Measurements from ENCODE around the gene MRPL39. TPM values are rescaled to one million over a fixed set of nuclear protein-coding genes. Genes with fewer than 3 reads are reported as not detected.

The MRPL39 gene
- total RNA-seq, 1 experiment from 2014 or later = 21.2 TPM

DNA sequence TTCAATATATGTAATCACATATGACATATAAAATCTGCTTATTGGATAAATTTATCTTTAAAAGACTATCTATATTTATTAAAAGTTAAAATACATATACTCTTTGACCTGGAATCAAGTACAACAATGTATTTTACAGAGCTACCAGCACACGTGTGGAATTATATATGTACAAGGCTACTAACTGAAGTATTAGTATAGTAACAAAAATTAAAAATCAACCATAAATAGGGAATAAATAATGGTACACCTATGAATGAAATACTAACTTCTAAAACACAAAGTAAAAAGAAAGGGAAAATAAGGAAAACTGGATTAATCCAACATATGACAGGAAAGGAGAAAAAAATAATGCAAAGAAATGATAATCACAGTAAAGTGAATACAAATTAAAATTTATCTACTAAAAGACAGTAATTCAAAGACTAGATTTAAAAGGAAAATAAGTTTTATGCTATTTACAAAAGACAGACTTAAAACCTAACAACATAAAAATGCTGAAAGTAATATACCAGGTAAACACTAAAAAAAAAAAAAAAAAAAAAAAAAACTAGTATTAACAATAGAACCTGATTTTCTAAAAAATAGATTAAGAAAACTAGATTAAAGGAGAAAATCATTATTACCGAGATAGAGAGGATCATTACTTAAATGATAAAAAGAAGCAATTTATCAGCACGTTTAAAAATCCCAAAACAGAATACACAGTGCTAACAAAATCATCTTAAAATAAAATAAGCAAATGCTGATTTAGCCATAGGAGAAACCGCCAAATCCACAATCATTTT lies 27.9 kb downstream of the MRPL39 start:
- H4K20me1 ChIP-seq (ENCODE audit: insufficient read depth) = no peaks in the 10 kb centered on the region
- H3K36me3 ChIP-seq (ENCODE audit: low read depth) = no peaks in the 10 kb centered on the region
- no peak for TF ChIP-seq EZH2 (IDR thresholded peaks at IDR 0.05; ENCODE audit: low read depth)
- TF ChIP-seq, protein P1, sequence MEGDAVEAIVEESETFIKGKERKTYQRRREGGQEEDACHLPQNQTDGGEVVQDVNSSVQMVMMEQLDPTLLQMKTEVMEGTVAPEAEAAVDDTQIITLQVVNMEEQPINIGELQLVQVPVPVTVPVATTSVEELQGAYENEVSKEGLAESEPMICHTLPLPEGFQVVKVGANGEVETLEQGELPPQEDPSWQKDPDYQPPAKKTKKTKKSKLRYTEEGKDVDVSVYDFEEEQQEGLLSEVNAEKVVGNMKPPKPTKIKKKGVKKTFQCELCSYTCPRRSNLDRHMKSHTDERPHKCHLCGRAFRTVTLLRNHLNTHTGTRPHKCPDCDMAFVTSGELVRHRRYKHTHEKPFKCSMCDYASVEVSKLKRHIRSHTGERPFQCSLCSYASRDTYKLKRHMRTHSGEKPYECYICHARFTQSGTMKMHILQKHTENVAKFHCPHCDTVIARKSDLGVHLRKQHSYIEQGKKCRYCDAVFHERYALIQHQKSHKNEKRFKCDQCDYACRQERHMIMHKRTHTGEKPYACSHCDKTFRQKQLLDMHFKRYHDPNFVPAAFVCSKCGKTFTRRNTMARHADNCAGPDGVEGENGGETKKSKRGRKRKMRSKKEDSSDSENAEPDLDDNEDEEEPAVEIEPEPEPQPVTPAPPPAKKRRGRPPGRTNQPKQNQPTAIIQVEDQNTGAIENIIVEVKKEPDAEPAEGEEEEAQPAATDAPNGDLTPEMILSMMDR (conservative IDR thresholded peaks at IDR 0.05) = no peak
- POLR2A ChIA-PET (ENCODE audit: unreplicated experiment) = no interaction called here
- CTCF ChIA-PET = no interaction called here
- H3K4me2 ChIP-seq = no peak overlapping the region
- BruUV-seq (replicated peaks) = no TSS peak
- no peak overlapping the region for H3K4me3 ChIP-seq
- no peak overlapping the region for H2AFZ ChIP-seq
- no peaks in the 10 kb centered on the region for H3K9me3 ChIP-seq (ENCODE audit: insufficient read depth, low read depth)
- no peaks in the 10 kb centered on the region for H3K27me3 ChIP-seq (ENCODE audit: insufficient read depth, low read depth)
- H3K4me1 ChIP-seq (replicated peaks; ENCODE audit: insufficient read depth) = no peaks in the 10 kb centered on the region
- DNase-seq = no peak
- H3K9me2 ChIP-seq (ENCODE audit: insufficient read depth) = no peaks in the 10 kb centered on the region
- no peaks in the 10 kb centered on the region for H3F3A ChIP-seq (ENCODE audit: insufficient read depth, low read depth)
- H3K27ac ChIP-seq = no peak overlapping the region
- no peaks in the 10 kb centered on the region for H3K79me2 ChIP-seq (ENCODE audit: low read depth)
- intact Hi-C loops (cut with micrococcal nuclease; ENCODE audit: unreplicated experiment) = no loop called here

DNA sequence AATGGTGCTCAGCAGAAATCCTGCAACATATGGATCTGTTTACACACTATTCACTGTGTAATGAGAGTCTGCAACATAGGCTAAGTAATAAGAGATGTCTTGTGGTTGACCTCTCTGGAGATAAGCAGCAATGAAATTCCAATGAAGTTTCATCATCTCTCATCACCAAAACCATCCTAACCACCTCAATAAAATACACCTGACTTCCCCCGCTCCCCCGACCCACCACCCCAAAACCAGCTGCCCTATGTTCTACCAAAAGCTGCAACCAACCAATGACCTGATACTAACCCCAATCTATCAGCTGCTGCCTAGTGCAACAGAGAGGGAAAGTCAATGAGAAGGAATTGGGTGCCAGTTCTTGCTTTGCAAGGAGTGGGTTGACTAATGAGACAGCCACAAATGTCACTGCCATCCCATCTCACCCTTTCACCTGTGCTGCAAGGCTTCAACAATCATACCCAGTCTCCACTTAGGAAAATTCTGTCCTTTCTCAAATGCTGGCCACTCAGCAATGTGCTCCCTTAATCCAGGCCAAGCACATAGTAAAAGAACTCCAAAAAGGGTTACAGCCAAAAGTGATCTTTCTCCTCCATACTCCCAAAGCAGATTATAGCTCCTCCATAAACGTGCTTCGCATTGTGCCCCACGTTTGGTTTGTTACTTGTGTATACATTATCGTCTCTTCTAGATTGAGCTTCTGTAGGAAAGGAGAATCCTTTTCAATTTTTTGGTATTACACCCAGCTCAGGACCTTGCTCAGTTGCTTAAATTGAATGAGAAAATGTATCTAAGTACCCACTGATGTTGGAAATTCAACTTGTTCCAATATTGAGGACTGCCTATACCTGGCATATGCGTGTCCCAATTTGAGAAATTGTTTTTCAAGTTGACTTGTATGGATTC lies 29.0 kb downstream of the MRPL39 start:
- no TSS peak for BruUV-seq (replicated peaks)
- TF ChIP-seq, protein P1 (conservative IDR thresholded peaks at IDR 0.05) = no peak
- TF ChIP-seq EZH2 (IDR thresholded peaks at IDR 0.05; ENCODE audit: low read depth) = no peak
- Histone ChIP-seq H3K4me1 (replicated peaks; ENCODE audit: insufficient read depth) (peaks cover 6% of the 10 kb centered on the region; the same call in 1 of the 2 replicates), H3K9me3 (ENCODE audit: insufficient read depth, low read depth) (no peaks in the 10 kb centered on the region), H3K9me2 (ENCODE audit: insufficient read depth) (no peaks in the 10 kb centered on the region), H3K79me2 (ENCODE audit: low read depth) (no peaks in the 10 kb centered on the region), H3K4me3 (no peak overlapping the region), H3F3A (ENCODE audit: insufficient read depth, low read depth) (peaks cover 5% of the 10 kb centered on the region; the same call in 1 of the 2 replicates), H3K36me3 (ENCODE audit: low read depth) (no peaks in the 10 kb centered on the region), H2AFZ (no peak overlapping the region), H3K27ac (no peak overlapping the region), H3K4me2 (no peak overlapping the region), H4K20me1 (ENCODE audit: insufficient read depth) (no peaks in the 10 kb centered on the region), H3K27me3 (ENCODE audit: insufficient read depth, low read depth) (no peaks in the 10 kb centered on the region)
- intact Hi-C loops (cut with micrococcal nuclease; ENCODE audit: unreplicated experiment) = no loop called here
- no peak for DNase-seq
- ChIA-PET CTCF (no interaction called here), POLR2A (ENCODE audit: unreplicated experiment) (no interaction called here)

DNA sequence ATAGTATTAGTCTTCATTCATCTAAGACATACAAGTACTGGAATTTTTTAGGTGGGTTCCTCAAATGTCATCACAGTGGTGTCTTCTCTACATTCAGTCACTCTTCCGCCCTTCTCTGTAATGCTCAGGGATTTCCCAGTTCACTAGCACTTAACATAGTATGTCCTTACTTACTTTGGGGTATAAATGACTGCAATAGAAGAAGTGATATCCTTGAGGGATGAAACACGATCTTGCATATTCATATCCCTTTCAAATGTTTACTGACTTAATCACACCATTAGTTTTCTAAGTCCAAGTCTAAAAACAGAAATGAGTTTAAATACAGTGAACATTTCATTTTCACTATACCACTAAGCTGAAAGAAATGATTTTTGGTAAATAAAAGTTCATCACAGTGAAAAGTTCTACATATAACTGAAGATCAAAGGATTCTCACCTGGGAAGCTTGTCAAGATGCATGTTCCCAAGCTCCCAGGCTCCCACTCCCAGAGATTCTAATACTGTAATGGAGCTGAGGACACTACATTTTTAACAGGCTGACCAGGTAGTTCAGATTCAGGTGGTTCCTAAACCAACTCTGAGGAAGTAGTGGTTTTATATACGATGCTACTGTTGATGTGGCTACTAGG lies 29.7 kb downstream of the MRPL39 start:
- no peaks in the 10 kb centered on the region for H3K27me3 ChIP-seq (ENCODE audit: insufficient read depth, low read depth)
- no peak for TF ChIP-seq EZH2 (IDR thresholded peaks at IDR 0.05; ENCODE audit: low read depth)
- TF ChIP-seq, protein P1 (conservative IDR thresholded peaks at IDR 0.05) = no peak
- H4K20me1 ChIP-seq (ENCODE audit: insufficient read depth) = no peaks in the 10 kb centered on the region
- intact Hi-C loops (cut with micrococcal nuclease; ENCODE audit: unreplicated experiment) = no loop called here
- no peaks in the 10 kb centered on the region for H3K9me2 ChIP-seq (ENCODE audit: insufficient read depth)
- no peak overlapping the region for H3K27ac ChIP-seq
- no peaks in the 10 kb centered on the region for H3K79me2 ChIP-seq (ENCODE audit: low read depth)
- H3K4me3 ChIP-seq = no peak overlapping the region
- BruUV-seq (replicated peaks) = no TSS peak
- H3K4me2 ChIP-seq = no peak overlapping the region
- peaks cover 5% of the 10 kb centered on the region; the same call in 1 of the 2 replicates for H3F3A ChIP-seq (ENCODE audit: insufficient read depth, low read depth)
- H2AFZ ChIP-seq = no peak overlapping the region
- peaks cover 6% of the 10 kb centered on the region; the same call in 1 of the 2 replicates for H3K4me1 ChIP-seq (replicated peaks; ENCODE audit: insufficient read depth)
- H3K36me3 ChIP-seq (ENCODE audit: low read depth) = no peaks in the 10 kb centered on the region
- ChIA-PET POLR2A (ENCODE audit: unreplicated experiment) (no interaction called here), CTCF (no interaction called here)
- no peak for DNase-seq
- H3K9me3 ChIP-seq (ENCODE audit: insufficient read depth, low read depth) = no peaks in the 10 kb centered on the region

Measured in PC-9 (cell line).